Cardiac septum (tissue), 1 donor: ENCODE measurements around the gene WASF2. TPM values are rescaled to one million over a fixed set of nuclear protein-coding genes. Genes with fewer than 3 reads are reported as not detected.
"Not testable (repeated sequence)": the region's sequence is repeated elsewhere in the genome, so short reads cannot be mapped to it uniquely, and the experiment has no call there.

ENCODE experiments used
- DNase-seq: peaks from one replicate; pipeline ENCODE4 v3.0.0-alpha.2; 2020; ENCODE audit warnings: low spot score
- intact Hi-C: fragments of 100-400 bp; cut with DNase I; formaldehyde crosslinking; loops from one replicate; pipeline ENCODE4 v1.14.0; 2022
- total RNA-seq: library from RNA; stranded (reverse); fragmentation: NEBNext Ultra II Directional; extraction: Animal tissue kit (Norgen Biotek cat#: 25700); gene quantifications from one replicate; pipeline ENCODE4 v1.2.1, GENCODE V29; 2021
- donor health status: DM: no; HTN: no; CAD: no.

The WASF2 gene
- total RNA-seq, 1 donor from 2014 or later = 59.3 TPM

- DNase-seq, intact Hi-C loops: not testable (repeated sequence)
These were observed 17.9 kb downstream of the WASF2 start for GRCh38 chr1:27472098-27472497.

DNA sequence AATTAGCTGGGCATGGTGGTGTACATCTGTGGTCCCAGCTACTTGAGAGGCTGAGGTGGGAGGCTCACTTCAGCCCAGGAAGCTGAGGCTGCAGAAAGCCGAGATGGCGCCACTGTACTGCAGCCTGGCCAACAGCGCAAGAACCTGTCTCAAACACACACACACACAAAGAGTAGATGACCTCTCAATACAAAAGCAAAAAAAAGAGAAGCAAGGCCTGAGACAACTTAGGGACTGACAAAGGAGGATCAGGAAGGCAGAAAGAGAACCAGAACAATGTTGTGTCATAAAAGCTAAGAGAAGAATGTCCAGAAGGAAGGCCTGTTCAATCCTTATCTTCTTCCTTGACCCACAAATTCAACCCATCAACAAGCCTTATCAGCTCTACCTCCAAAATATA, 18.5 kb downstream of the WASF2 start:
- intact Hi-C loops = no loop called here
- DNase-seq = no peak

GRCh38 chr1:27469334-27469733, 20.6 kb downstream of the WASF2 start:
- no peak for DNase-seq
- intact Hi-C loops = no loop called here

DNA sequence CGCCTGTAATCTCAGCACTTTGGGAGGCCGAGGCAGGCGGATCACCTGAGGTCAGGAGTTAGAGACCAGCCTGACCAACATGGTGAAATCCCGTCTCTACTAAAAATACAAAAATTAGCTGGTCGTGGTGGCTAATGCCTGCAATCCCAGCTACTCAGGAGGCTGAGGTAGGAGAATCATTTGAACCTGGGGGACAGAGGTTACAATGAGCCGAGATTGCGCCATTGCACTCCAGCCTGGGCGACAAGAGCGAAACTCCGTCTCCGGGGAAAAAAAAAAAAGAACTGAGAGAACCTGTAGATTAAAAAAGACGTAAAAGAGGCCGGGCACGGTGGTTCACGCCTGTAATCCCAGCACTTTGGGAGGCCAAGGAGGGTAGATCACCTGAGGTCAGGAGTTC, 21.6 kb downstream of the WASF2 start:
- DNase-seq, intact Hi-C loops: not testable (repeated sequence)

- intact Hi-C loops = no loop called here
- DNase-seq = no peak
These were observed 24.9 kb downstream of the WASF2 start for GRCh38 chr1:27464926-27465647.

DNA sequence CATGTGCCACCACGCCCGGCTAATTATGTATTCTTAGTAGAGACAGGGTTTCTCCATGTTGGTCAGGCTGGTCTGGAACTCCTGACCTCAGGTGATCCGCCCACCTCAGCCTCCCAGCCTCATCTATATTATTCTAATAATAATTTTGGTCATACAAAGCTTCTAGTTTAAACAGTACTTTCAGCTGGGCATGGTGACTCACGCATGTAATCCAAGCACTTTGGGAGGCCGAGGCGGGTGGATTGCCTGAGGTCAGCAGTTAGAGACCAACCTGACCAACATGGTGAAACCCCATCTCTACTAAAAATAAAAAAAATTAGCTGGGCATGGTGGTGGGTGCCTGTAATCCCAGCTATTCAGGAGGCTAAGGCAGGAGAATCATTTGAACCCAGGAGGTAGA, 26.1 kb downstream of the WASF2 start:
- DNase-seq, intact Hi-C loops: not testable (repeated sequence)

- DNase-seq, intact Hi-C loops: not testable (repeated sequence)
These were observed 31.4 kb downstream of the WASF2 start for GRCh38 chr1:27458521-27458920.

DNA sequence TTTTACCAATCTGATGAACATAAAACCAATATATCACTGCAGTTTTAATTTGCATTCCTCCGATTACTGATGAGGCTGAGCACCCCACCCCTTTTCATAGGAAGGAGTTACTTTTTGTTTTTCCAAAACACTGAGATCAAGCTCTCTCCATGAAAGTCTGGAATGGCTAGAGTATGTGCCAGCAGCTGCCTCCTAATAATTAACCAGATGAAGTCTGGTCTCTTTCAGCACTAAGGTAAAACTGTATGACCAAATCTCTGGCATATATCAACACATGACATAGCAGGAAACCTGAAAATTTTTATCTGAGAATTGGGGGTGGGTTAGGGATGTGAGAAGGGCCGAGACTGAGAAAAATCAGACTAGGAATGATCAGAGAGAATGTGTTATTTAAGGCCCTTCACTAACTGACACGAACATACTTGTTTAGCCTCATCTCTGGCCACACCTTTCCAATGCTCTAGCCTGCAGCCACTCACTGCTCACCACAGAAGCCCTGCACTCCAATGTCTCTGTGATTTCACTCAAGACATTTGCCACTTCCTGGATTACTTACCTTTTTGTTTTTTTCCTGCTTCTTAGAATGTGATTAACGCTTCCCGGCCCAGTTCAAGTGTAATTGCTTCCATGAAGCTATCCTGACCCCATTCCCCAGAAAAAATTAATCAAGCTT, 34.7 kb downstream of the WASF2 start:
- intact Hi-C loops = no loop called here
- no peak for DNase-seq

GRCh38 chr1:27454610-27455009, 35.4 kb downstream of the WASF2 start:
- no peak for DNase-seq
- intact Hi-C loops = no loop called here

DNA sequence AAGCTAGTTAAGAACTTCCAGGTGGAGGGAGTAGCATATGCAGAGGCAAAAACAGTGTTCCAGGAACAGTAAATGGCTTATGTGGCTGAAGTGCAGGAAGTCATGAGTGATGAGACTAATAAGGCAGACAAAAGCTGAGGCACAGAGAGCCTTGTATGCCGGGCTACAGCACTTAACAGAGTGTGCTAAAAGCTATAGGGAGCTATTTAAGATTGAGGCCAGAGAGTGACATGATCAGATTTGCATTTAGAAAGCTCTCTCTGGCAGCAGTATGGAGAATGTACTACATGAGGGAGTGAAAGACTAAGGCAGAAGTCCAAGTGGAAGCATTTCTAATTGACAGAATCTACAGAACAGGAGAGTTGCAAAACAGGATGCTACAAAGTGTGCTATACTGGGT, 38.6 kb downstream of the WASF2 start:
- DNase-seq = no peak
- intact Hi-C loops = no loop called here

DNA sequence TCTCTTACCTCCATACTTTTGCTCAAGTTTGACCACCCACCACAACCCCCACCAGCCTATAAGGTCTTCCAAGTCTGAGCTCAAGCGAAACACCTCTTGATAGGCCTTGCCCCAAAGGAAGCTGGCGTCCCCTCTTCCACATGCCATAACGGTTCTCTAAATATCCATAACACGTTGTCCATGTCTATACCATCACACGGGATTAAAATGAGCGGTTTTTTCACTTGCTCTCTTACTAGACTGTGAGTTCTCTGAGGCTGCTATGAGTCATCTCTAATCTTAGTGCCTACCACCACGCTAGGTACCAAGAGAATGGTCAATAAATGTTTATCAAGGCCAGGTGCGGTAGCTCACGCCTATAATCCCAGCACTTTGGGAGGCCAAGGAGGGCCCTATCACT, 41.0 kb downstream of the WASF2 start:
- DNase-seq = no peak
- intact Hi-C loops = no loop called here

- intact Hi-C loops = no loop called here
- no peak for DNase-seq
These were observed 42.1 kb downstream of the WASF2 start for GRCh38 chr1:27447883-27448282.

DNA sequence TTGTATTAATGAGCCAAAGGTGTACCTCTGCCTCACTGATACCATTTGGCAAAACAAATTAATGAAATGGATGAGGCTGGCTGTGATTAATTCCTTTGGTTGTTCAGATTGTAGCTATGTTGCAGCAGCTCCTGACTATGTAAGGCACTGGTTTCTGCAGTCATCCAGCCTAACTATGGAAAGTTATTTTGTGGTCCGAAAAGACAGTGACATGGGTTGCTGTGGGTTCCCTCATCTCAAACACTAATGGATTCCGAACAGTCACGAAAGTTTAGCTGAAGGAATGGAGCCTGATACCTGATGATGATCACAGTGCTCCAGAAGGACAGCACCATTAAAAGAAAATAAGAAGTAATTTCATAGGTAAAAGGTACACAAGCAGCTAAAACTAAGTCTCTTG, 42.6 kb downstream of the WASF2 start:
- DNase-seq = no peak
- intact Hi-C loops = no loop called here

- intact Hi-C loops = no loop called here
- no peak for DNase-seq
These were observed 43.4 kb downstream of the WASF2 start for GRCh38 chr1:27446496-27447020.

- intact Hi-C loops = no loop called here
- no peak for DNase-seq
These were observed 44.6 kb downstream of the WASF2 start for GRCh38 chr1:27445177-27445936.

DNA sequence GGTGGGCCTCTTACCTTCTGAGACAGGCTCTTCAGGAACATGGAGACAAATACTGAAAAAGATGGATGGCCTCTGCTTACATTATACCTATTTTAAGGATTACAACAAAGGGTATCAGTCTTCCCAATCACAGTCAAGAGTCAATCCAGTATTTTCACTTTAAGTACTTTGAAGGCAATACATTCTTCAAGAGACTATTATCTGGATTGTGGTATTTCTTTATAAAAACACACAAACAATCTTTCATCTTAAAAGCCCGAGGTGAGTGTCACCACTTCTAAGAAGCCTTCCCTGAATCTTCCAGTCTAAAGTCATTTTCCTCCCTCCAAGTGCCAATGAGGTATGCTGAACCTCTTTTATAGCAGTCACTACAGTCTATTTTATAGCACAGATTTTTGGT, 45.3 kb downstream of the WASF2 start:
- intact Hi-C loops = no loop called here
- DNase-seq = no peak

DNA sequence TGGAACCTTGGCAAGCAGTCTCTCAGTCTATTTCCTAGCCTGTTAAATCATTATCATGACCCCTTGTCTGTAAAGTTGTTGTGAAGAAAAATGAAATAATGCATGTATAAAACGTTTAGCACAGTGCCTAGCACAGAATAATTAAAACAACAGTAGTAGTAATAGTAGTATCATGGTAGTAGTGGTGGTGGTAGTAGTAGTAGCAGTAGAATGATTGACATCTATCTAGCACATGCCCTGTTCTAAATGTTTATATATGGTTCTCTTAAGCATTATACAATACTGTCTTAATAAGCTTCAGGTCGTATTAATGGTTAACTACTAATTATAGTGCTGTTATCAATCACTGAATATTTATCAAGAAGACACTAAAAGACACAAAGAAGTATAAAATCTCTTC, 50.8 kb downstream of the WASF2 start:
- DNase-seq = no peak
- intact Hi-C loops = no loop called here

GRCh38 chr1:27438621-27439061, 51.3 kb downstream of the WASF2 start:
- no peak for DNase-seq
- intact Hi-C loops = no loop called here

- intact Hi-C loops = no loop called here
- DNase-seq = no peak
These were observed 53.5 kb downstream of the WASF2 start for GRCh38 chr1:27436204-27437159.
